Measurements from ENCODE around the gene C6orf132. TPM values are rescaled to one million over a fixed set of nuclear protein-coding genes. Genes with fewer than 3 reads are reported as not detected.

The C6orf132 gene
- polyA plus RNA-seq, 2 donors: 150 to 357 TPM

- no peaks in the 10 kb centered on the region for H3K9me3 ChIP-seq (ENCODE audit: control insufficient read depth in 2 of 2, insufficient read depth in 1 of 2, low read depth in 1 of 2, low read length in 1 of 2)
- H3K4me3 ChIP-seq (ENCODE audit: low read depth in 1 of 2, low read length in 2 of 2): no peak overlapping the region
- WGBS, 2 donors: 74 to 85% methylated on average over 12 of the region's 12 CpGs
- peak overlapping the region; percentile 48 to 76 for H3K27ac ChIP-seq (ENCODE audit: low read depth in 2 of 2, low read length in 1 of 2)
- H3K36me3 ChIP-seq (ENCODE audit: control insufficient read depth in 2 of 2, insufficient read depth in 2 of 2, low read length in 1 of 2): peaks cover 3 to 35% of the 10 kb centered on the region in 2 donors
- peaks cover 2 to 21% of the 10 kb centered on the region in 2 donors for H3K4me1 ChIP-seq (ENCODE audit: control insufficient read depth in 2 of 2, insufficient read depth in 2 of 2, low read length in 1 of 2)
- H3K27me3 ChIP-seq (ENCODE audit: control insufficient read depth in 1 of 2, insufficient read depth in 2 of 2, low read length in 2 of 2): no peaks in the 10 kb centered on the region
These were observed 38.7 kb downstream of the C6orf132 start for GRCh38 chr6:42103753-42104094.

GRCh38 chr6:42103216-42103615 is 39.2 kb downstream of the C6orf132 start:
- H3K27me3 ChIP-seq (ENCODE audit: control insufficient read depth in 1 of 2, insufficient read depth in 2 of 2, low read length in 2 of 2): no peaks in the 10 kb centered on the region
- H3K27ac ChIP-seq (ENCODE audit: low read depth in 2 of 2, low read length in 1 of 2): peak overlapping the region; percentile 48 to 76
- H3K4me3 ChIP-seq (ENCODE audit: low read depth in 1 of 2, low read length in 2 of 2): no peak overlapping the region
- no peaks in the 10 kb centered on the region for H3K9me3 ChIP-seq (ENCODE audit: control insufficient read depth in 2 of 2, insufficient read depth in 1 of 2, low read depth in 1 of 2, low read length in 1 of 2)
- 81 to 84% methylated on average over 7 of the region's 7 CpGs for WGBS, 2 donors
- H3K4me1 ChIP-seq (ENCODE audit: control insufficient read depth in 2 of 2, insufficient read depth in 2 of 2, low read length in 1 of 2): peaks cover 2 to 26% of the 10 kb centered on the region in 2 donors
- peaks cover 3 to 34% of the 10 kb centered on the region in 2 donors for H3K36me3 ChIP-seq (ENCODE audit: control insufficient read depth in 2 of 2, insufficient read depth in 2 of 2, low read length in 1 of 2)

GRCh38 chr6:42101186-42101657 is 41.2 kb downstream of the C6orf132 start:
- Histone ChIP-seq H3K27me3 (ENCODE audit: control insufficient read depth in 1 of 2, insufficient read depth in 2 of 2, low read length in 2 of 2) (no peaks in the 10 kb centered on the region), H3K4me3 (ENCODE audit: low read depth in 1 of 2, low read length in 2 of 2) (no peak overlapping the region), H3K27ac (ENCODE audit: low read depth in 2 of 2, low read length in 1 of 2) (peak overlapping the region; percentile 87 to 91), H3K36me3 (ENCODE audit: control insufficient read depth in 2 of 2, insufficient read depth in 2 of 2, low read length in 1 of 2) (peaks cover 3 to 27% of the 10 kb centered on the region in 2 donors), H3K4me1 (ENCODE audit: control insufficient read depth in 2 of 2, insufficient read depth in 2 of 2, low read length in 1 of 2) (peaks cover 2 to 29% of the 10 kb centered on the region in 2 donors), H3K9me3 (ENCODE audit: control insufficient read depth in 2 of 2, insufficient read depth in 1 of 2, low read depth in 1 of 2, low read length in 1 of 2) (no peaks in the 10 kb centered on the region)
- 62 to 72% methylated on average over 8 of the region's 8 CpGs for WGBS, 2 donors

GRCh38 chr6:42100029-42100901 is 42.2 kb downstream of the C6orf132 start:
- H3K27me3 ChIP-seq (ENCODE audit: control insufficient read depth in 1 of 2, insufficient read depth in 2 of 2, low read length in 2 of 2): no peaks in the 10 kb centered on the region
- no peak overlapping the region for H3K4me3 ChIP-seq (ENCODE audit: low read depth in 1 of 2, low read length in 2 of 2)
- H3K27ac ChIP-seq (ENCODE audit: low read depth in 2 of 2, low read length in 1 of 2): peak overlapping the region; percentile 87 to 96
- H3K4me1 ChIP-seq (ENCODE audit: control insufficient read depth in 2 of 2, insufficient read depth in 2 of 2, low read length in 1 of 2): peaks cover 2 to 35% of the 10 kb centered on the region in 2 donors
- 43 to 49% methylated on average over 14 of the region's 14 CpGs for WGBS, 2 donors
- no peaks in the 10 kb centered on the region for H3K9me3 ChIP-seq (ENCODE audit: control insufficient read depth in 2 of 2, insufficient read depth in 1 of 2, low read depth in 1 of 2, low read length in 1 of 2)
- peaks cover 0 to 19% of the 10 kb centered on the region in 2 donors for H3K36me3 ChIP-seq (ENCODE audit: control insufficient read depth in 2 of 2, insufficient read depth in 2 of 2, low read length in 1 of 2)

- Histone ChIP-seq H3K27ac (ENCODE audit: low read depth in 2 of 2, low read length in 1 of 2) (peak overlapping the region; percentile 87 to 96), H3K4me1 (ENCODE audit: control insufficient read depth in 2 of 2, insufficient read depth in 2 of 2, low read length in 1 of 2) (peaks cover 2 to 39% of the 10 kb centered on the region in 2 donors), H3K36me3 (ENCODE audit: control insufficient read depth in 2 of 2, insufficient read depth in 2 of 2, low read length in 1 of 2) (peaks cover 0 to 19% of the 10 kb centered on the region in 2 donors), H3K27me3 (ENCODE audit: control insufficient read depth in 1 of 2, insufficient read depth in 2 of 2, low read length in 2 of 2) (no peaks in the 10 kb centered on the region), H3K4me3 (ENCODE audit: low read depth in 1 of 2, low read length in 2 of 2) (no peak overlapping the region), H3K9me3 (ENCODE audit: control insufficient read depth in 2 of 2, insufficient read depth in 1 of 2, low read depth in 1 of 2, low read length in 1 of 2) (no peaks in the 10 kb centered on the region)
- WGBS, 2 donors: 31% methylated on average over 13 of the region's 13 CpGs
These were observed 42.9 kb downstream of the C6orf132 start for GRCh38 chr6:42099340-42100028.

GRCh38 chr6:42095776-42096541 is 46.5 kb downstream of the C6orf132 start:
- WGBS, 2 donors: 63 to 79% methylated on average over 10 of the region's 10 CpGs
- H3K4me1 ChIP-seq (ENCODE audit: control insufficient read depth in 2 of 2, insufficient read depth in 2 of 2, low read length in 1 of 2): peaks cover 0 to 30% of the 10 kb centered on the region in 2 donors
- no peak overlapping the region for H3K4me3 ChIP-seq (ENCODE audit: low read depth in 1 of 2, low read length in 2 of 2)
- no peaks in the 10 kb centered on the region for H3K27me3 ChIP-seq (ENCODE audit: control insufficient read depth in 1 of 2, insufficient read depth in 2 of 2, low read length in 2 of 2)
- H3K9me3 ChIP-seq (ENCODE audit: control insufficient read depth in 2 of 2, insufficient read depth in 1 of 2, low read depth in 1 of 2, low read length in 1 of 2): no peaks in the 10 kb centered on the region
- H3K36me3 ChIP-seq (ENCODE audit: control insufficient read depth in 2 of 2, insufficient read depth in 2 of 2, low read length in 1 of 2): no peaks in the 10 kb centered on the region
- peak overlapping the region in 1 of 2 donors; percentile 38 for H3K27ac ChIP-seq (ENCODE audit: low read depth in 2 of 2, low read length in 1 of 2)

- 83 to 89% methylated on average over 1 of the region's 1 CpG for WGBS, 2 donors
- no peaks in the 10 kb centered on the region for H3K36me3 ChIP-seq (ENCODE audit: control insufficient read depth in 2 of 2, insufficient read depth in 2 of 2, low read length in 1 of 2)
- H3K9me3 ChIP-seq (ENCODE audit: control insufficient read depth in 2 of 2, insufficient read depth in 1 of 2, low read depth in 1 of 2, low read length in 1 of 2): no peaks in the 10 kb centered on the region
- no peaks in the 10 kb centered on the region for H3K27me3 ChIP-seq (ENCODE audit: control insufficient read depth in 1 of 2, insufficient read depth in 2 of 2, low read length in 2 of 2)
- peaks cover 0 to 27% of the 10 kb centered on the region in 2 donors for H3K4me1 ChIP-seq (ENCODE audit: control insufficient read depth in 2 of 2, insufficient read depth in 2 of 2, low read length in 1 of 2)
- no peak overlapping the region for H3K27ac ChIP-seq (ENCODE audit: low read depth in 2 of 2, low read length in 1 of 2)
- H3K4me3 ChIP-seq (ENCODE audit: low read depth in 1 of 2, low read length in 2 of 2): no peak overlapping the region
These were observed 47.3 kb downstream of the C6orf132 start for GRCh38 chr6:42095094-42095493.

GRCh38 chr6:42093582-42094329 is 48.7 kb downstream of the C6orf132 start:
- peaks cover 0 to 22% of the 10 kb centered on the region in 2 donors for H3K4me1 ChIP-seq (ENCODE audit: control insufficient read depth in 2 of 2, insufficient read depth in 2 of 2, low read length in 1 of 2)
- 51 to 72% methylated on average over 10 of the region's 10 CpGs for WGBS, 2 donors
- peak overlapping the region in 1 of 2 donors; percentile 43 for H3K27ac ChIP-seq (ENCODE audit: low read depth in 2 of 2, low read length in 1 of 2)
- no peaks in the 10 kb centered on the region for H3K36me3 ChIP-seq (ENCODE audit: control insufficient read depth in 2 of 2, insufficient read depth in 2 of 2, low read length in 1 of 2)
- H3K27me3 ChIP-seq (ENCODE audit: control insufficient read depth in 1 of 2, insufficient read depth in 2 of 2, low read length in 2 of 2): no peaks in the 10 kb centered on the region
- no peaks in the 10 kb centered on the region for H3K9me3 ChIP-seq (ENCODE audit: control insufficient read depth in 2 of 2, insufficient read depth in 1 of 2, low read depth in 1 of 2, low read length in 1 of 2)
- H3K4me3 ChIP-seq (ENCODE audit: low read depth in 1 of 2, low read length in 2 of 2): no peak overlapping the region

- no peaks in the 10 kb centered on the region for H3K27me3 ChIP-seq (ENCODE audit: control insufficient read depth in 1 of 2, insufficient read depth in 2 of 2, low read length in 2 of 2)
- no peaks in the 10 kb centered on the region for H3K36me3 ChIP-seq (ENCODE audit: control insufficient read depth in 2 of 2, insufficient read depth in 2 of 2, low read length in 1 of 2)
These were observed 50.7 kb downstream of the C6orf132 start for GRCh38 chr6:42091718-42092023.

More at GRCh38 chr6:42091718-42092023, 50.7 kb downstream of the C6orf132 start:
- Histone ChIP-seq H3K4me3 (ENCODE audit: low read depth in 1 of 2, low read length in 2 of 2) (no peak overlapping the region), H3K27ac (ENCODE audit: low read depth in 2 of 2, low read length in 1 of 2) (no peak overlapping the region), H3K4me1 (ENCODE audit: control insufficient read depth in 2 of 2, insufficient read depth in 2 of 2, low read length in 1 of 2) (peaks cover 4 to 17% of the 10 kb centered on the region in 2 donors), H3K9me3 (ENCODE audit: control insufficient read depth in 2 of 2, insufficient read depth in 1 of 2, low read depth in 1 of 2, low read length in 1 of 2) (no peaks in the 10 kb centered on the region)
- 62 to 69% methylated on average over 9 of the region's 9 CpGs for WGBS, 2 donors
